PFSK-1 (cell line): ENCODE results near the gene ACOXL.

Source experiments
- FOXP2 ChIP-seq: optimal IDR thresholded peaks from 2 replicates; pipeline ENCODE3; 2011; ENCODE audit warnings: borderline replicate concordance, control low read depth, inconsistent platforms; ENCODE audit not compliant: insufficient read depth; ENCODE audit errors: extremely low read length, extremely low read depth
- POLR2AphosphoS5 ChIP-seq: IDR thresholded peaks from 2 replicates; pipeline ENCODE4 v1.6.1; 2012; ENCODE audit warnings: low read depth, mild to moderate bottlenecking, control low read depth, low read length, moderate library complexity
- SIN3A ChIP-seq: IDR thresholded peaks from 2 replicates; pipeline ENCODE4 v1.6.1; 2012; ENCODE audit warnings: mild to moderate bottlenecking, low read length, moderate library complexity, borderline replicate concordance; ENCODE audit not compliant: insufficient read depth
- TAF1 ChIP-seq: IDR thresholded peaks from 2 replicates; pipeline ENCODE4 v1.6.1; 2012; ENCODE audit warnings: low read length, control low read depth, borderline replicate concordance; ENCODE audit not compliant: insufficient read depth
- TF ChIP-seq, protein P1 (sequence below), 2 experiments: IDR thresholded peaks; 2 replicates each; pipeline versions ENCODE4 v1.6.1 to v1.8.0; 2011 to 2012; ENCODE audit warnings: low read depth in 2 of 2, low read length in 2 of 2, control low read depth in 1 of 2, inconsistent platforms in 1 of 2, mild to moderate bottlenecking in 1 of 2, moderate library complexity in 1 of 2; ENCODE audit not compliant: insufficient read depth in 1 of 2

DNA sequence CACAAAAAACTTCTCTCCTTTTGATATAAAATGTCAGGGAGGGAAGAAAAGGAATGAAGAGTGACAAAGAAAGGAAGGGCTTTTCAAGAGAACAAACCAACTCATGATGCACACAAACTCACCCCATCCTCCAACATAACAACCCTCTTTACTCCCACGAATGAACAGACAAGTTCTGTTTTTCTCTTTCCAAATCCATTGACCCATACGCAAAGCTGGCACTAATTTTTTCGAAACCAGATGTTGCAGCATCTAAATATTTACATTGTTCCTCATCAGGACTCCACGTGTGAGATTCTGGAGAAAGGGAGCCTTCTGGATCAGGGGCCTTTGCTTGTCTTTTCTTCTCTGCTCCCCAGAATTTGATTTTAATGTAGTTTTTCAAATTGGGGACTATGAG is 245.0 kb downstream of the ACOXL start:
- TF ChIP-seq POLR2AphosphoS5, result no peak
- TF ChIP-seq TAF1, result no peak
- TF ChIP-seq, protein P1, sequence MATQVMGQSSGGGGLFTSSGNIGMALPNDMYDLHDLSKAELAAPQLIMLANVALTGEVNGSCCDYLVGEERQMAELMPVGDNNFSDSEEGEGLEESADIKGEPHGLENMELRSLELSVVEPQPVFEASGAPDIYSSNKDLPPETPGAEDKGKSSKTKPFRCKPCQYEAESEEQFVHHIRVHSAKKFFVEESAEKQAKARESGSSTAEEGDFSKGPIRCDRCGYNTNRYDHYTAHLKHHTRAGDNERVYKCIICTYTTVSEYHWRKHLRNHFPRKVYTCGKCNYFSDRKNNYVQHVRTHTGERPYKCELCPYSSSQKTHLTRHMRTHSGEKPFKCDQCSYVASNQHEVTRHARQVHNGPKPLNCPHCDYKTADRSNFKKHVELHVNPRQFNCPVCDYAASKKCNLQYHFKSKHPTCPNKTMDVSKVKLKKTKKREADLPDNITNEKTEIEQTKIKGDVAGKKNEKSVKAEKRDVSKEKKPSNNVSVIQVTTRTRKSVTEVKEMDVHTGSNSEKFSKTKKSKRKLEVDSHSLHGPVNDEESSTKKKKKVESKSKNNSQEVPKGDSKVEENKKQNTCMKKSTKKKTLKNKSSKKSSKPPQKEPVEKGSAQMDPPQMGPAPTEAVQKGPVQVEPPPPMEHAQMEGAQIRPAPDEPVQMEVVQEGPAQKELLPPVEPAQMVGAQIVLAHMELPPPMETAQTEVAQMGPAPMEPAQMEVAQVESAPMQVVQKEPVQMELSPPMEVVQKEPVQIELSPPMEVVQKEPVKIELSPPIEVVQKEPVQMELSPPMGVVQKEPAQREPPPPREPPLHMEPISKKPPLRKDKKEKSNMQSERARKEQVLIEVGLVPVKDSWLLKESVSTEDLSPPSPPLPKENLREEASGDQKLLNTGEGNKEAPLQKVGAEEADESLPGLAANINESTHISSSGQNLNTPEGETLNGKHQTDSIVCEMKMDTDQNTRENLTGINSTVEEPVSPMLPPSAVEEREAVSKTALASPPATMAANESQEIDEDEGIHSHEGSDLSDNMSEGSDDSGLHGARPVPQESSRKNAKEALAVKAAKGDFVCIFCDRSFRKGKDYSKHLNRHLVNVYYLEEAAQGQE (IDR thresholded peaks at IDR 0.05; ENCODE audit: insufficient read depth in 1 of 2, low read depth in 2 of 2, low read length in 2 of 2), result no peak
- no peak for TF ChIP-seq SIN3A
- TF ChIP-seq FOXP2, result no peak
